Panc1 (cell line): ENCODE measurements around the gene SENP6.

Experiments
- POLR2AphosphoS5 ChIP-seq: IDR thresholded peaks from 2 replicates; pipeline ENCODE4 v1.6.1; 2012; ENCODE audit warnings: mild to moderate bottlenecking, low read depth, low read length, moderate library complexity
- TF ChIP-seq, protein P1 (sequence below): fragments of 450-650 bp; IDR thresholded peaks from 2 replicates; pipeline ENCODE4 v1.5.1; 2017; ENCODE audit warnings: mild to moderate bottlenecking
- TF ChIP-seq, protein P2 (sequence below), 2 experiments: IDR thresholded peaks; 2 replicates each; pipeline ENCODE4 v1.6.1; 2011 to 2012; ENCODE audit warnings: low read depth in 2 of 2, control low read depth in 1 of 2, low read length in 1 of 2, mild to moderate bottlenecking in 1 of 2, moderate library complexity in 1 of 2; ENCODE audit not compliant: insufficient read depth in 1 of 2

DNA sequence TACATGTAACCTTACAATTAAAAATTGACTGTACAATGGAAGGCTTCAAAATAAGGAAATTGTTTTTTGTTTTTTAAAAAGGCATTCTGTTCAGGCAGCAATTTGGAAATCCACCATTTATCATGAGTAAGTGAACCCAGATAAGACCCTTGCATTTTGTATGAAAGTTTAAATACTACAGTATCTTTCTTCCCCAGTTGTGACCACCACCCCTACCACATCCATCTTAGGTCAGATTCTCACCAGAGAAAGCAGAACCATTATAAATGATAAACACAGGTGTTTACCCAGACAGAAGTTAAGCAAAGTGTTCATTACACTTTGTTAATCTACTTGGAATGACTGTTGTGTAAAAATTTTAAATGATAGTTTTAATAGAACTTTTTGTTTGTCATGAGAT, 20.2 kb downstream of the SENP6 start:
- TF ChIP-seq, protein P1, sequence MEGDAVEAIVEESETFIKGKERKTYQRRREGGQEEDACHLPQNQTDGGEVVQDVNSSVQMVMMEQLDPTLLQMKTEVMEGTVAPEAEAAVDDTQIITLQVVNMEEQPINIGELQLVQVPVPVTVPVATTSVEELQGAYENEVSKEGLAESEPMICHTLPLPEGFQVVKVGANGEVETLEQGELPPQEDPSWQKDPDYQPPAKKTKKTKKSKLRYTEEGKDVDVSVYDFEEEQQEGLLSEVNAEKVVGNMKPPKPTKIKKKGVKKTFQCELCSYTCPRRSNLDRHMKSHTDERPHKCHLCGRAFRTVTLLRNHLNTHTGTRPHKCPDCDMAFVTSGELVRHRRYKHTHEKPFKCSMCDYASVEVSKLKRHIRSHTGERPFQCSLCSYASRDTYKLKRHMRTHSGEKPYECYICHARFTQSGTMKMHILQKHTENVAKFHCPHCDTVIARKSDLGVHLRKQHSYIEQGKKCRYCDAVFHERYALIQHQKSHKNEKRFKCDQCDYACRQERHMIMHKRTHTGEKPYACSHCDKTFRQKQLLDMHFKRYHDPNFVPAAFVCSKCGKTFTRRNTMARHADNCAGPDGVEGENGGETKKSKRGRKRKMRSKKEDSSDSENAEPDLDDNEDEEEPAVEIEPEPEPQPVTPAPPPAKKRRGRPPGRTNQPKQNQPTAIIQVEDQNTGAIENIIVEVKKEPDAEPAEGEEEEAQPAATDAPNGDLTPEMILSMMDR = no peak
- TF ChIP-seq POLR2AphosphoS5 = no peak
- TF ChIP-seq, protein P2, sequence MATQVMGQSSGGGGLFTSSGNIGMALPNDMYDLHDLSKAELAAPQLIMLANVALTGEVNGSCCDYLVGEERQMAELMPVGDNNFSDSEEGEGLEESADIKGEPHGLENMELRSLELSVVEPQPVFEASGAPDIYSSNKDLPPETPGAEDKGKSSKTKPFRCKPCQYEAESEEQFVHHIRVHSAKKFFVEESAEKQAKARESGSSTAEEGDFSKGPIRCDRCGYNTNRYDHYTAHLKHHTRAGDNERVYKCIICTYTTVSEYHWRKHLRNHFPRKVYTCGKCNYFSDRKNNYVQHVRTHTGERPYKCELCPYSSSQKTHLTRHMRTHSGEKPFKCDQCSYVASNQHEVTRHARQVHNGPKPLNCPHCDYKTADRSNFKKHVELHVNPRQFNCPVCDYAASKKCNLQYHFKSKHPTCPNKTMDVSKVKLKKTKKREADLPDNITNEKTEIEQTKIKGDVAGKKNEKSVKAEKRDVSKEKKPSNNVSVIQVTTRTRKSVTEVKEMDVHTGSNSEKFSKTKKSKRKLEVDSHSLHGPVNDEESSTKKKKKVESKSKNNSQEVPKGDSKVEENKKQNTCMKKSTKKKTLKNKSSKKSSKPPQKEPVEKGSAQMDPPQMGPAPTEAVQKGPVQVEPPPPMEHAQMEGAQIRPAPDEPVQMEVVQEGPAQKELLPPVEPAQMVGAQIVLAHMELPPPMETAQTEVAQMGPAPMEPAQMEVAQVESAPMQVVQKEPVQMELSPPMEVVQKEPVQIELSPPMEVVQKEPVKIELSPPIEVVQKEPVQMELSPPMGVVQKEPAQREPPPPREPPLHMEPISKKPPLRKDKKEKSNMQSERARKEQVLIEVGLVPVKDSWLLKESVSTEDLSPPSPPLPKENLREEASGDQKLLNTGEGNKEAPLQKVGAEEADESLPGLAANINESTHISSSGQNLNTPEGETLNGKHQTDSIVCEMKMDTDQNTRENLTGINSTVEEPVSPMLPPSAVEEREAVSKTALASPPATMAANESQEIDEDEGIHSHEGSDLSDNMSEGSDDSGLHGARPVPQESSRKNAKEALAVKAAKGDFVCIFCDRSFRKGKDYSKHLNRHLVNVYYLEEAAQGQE (IDR thresholded peaks at IDR 0.05; ENCODE audit: insufficient read depth in 1 of 2, low read depth in 2 of 2, low read length in 1 of 2) = no peak
